OCI-LY3 (cell line): ENCODE results near the gene PQBP1.

Experiments used
- EZH2phosphoT487 ChIP-seq: fragments of 200-600 bp; shearing (Covaris generic); IDR thresholded peaks from 2 replicates; pipeline ENCODE4 v1.6.1; 2018; ENCODE audit warnings: antibody characterized with exemption, mixed run types, low read depth
- TF ChIP-seq, protein P1 (sequence below): fragments of 200-600, 300-600 bp; sonication (generic); IDR thresholded peaks from 2 replicates; pipeline ENCODE4 v1.5.1; 2014; ENCODE audit warnings: antibody characterized with exemption, low read length, low read depth

DNA sequence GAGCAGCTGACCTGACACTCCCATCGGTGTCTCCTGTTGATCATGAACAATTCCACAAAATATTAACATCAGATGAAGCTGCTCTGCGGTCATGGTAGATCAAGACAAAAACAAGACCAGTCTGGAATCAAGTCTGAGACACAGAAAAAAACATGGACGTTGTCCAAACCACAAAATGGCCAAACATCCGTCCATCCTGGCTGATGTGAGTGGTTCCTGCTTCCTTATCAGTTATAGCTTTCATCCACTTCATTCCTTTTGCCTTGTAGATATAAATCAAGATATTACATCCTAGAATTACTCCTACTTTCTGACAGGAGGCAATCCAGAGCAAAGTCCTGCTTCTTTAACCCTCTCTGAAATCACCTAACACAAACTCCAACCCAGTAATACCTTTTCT lies 33.5 kb upstream of the PQBP1 start:
- TF ChIP-seq, protein P1, sequence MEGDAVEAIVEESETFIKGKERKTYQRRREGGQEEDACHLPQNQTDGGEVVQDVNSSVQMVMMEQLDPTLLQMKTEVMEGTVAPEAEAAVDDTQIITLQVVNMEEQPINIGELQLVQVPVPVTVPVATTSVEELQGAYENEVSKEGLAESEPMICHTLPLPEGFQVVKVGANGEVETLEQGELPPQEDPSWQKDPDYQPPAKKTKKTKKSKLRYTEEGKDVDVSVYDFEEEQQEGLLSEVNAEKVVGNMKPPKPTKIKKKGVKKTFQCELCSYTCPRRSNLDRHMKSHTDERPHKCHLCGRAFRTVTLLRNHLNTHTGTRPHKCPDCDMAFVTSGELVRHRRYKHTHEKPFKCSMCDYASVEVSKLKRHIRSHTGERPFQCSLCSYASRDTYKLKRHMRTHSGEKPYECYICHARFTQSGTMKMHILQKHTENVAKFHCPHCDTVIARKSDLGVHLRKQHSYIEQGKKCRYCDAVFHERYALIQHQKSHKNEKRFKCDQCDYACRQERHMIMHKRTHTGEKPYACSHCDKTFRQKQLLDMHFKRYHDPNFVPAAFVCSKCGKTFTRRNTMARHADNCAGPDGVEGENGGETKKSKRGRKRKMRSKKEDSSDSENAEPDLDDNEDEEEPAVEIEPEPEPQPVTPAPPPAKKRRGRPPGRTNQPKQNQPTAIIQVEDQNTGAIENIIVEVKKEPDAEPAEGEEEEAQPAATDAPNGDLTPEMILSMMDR, result no peak
- no peak for TF ChIP-seq EZH2phosphoT487
